Mammary epithelial cell (primary cell): ENCODE results near the gene MAMLD1.

Experiments
- EZH2 ChIP-seq: IDR thresholded peaks from 2 replicates; pipeline ENCODE4 v1.6.1; 2012; ENCODE audit warnings: low read length, inconsistent platforms, borderline replicate concordance
- TF ChIP-seq, protein P1 (sequence below), 2 donors: IDR thresholded peaks in 1 of 2; conservative IDR thresholded peaks in 1 of 2; 2 replicates each; pipeline ENCODE4 v1.5.1; 2011 to 2012; ENCODE audit warnings: inconsistent platforms in 2 of 2, low read length in 2 of 2, mild to moderate bottlenecking in 2 of 2, control low read depth in 1 of 2, low read depth in 1 of 2; ENCODE audit not compliant: insufficient read depth in 1 of 2; ENCODE audit errors: extremely low read depth in 1 of 2

DNA sequence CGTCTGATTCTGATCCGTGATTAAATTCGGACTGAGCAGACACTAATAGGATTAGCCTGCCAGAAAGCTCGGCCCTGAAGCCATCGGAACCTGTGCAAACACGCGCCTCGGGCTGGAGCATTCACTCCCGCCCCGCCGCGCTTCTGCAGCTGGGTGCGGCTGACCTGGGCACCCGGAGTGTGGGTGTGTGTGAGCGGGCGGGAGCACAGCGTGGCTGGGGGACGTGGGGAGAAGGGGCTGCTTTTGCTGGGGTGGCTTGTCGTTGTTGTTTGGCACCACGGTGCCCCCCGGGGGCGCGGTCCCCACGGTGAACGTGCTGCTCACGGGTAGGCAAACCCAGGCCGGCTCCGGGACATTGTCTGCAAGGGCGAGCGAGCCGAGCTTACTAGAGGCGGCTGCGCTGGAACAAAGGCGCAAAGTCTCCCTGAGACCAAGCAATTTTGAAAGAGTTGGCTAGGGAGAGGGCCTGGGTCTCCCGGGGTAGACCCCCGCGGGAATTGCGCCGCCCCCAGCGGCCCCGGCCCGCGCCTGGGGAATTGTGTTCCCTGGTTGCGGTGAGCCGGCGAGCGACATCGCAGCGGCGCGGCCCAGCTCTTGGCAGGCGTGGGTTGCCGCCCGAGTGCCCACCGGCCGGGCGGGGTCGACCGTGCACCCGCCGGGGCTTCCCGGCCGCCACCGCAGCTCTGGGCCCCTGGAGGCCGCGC, 1.4 kb downstream of the MAMLD1 start:
- TF ChIP-seq, protein P1, sequence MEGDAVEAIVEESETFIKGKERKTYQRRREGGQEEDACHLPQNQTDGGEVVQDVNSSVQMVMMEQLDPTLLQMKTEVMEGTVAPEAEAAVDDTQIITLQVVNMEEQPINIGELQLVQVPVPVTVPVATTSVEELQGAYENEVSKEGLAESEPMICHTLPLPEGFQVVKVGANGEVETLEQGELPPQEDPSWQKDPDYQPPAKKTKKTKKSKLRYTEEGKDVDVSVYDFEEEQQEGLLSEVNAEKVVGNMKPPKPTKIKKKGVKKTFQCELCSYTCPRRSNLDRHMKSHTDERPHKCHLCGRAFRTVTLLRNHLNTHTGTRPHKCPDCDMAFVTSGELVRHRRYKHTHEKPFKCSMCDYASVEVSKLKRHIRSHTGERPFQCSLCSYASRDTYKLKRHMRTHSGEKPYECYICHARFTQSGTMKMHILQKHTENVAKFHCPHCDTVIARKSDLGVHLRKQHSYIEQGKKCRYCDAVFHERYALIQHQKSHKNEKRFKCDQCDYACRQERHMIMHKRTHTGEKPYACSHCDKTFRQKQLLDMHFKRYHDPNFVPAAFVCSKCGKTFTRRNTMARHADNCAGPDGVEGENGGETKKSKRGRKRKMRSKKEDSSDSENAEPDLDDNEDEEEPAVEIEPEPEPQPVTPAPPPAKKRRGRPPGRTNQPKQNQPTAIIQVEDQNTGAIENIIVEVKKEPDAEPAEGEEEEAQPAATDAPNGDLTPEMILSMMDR (conservative IDR thresholded peaks at IDR 0.05 in 1 of 2, IDR thresholded peaks at IDR 0.05 in 1 of 2; ENCODE audit: extremely low read depth in 1 of 2, insufficient read depth in 1 of 2, low read depth in 1 of 2, low read length in 2 of 2) = no peak
- TF ChIP-seq EZH2 = no peak
